Small intestine (tissue), 7 donors: ENCODE data around the gene INAFM1. TPM values are rescaled to one million over a fixed set of nuclear protein-coding genes. Genes with fewer than 3 reads are reported as not detected.

Experiments used
- DNase-seq, 2 donors: peaks; one replicate each; pipeline versions ENCODE4 v3.0.0 to v3.0.0-alpha.2; 2013
- FAIRE-seq: peaks from 2 replicates; lab custom pipeline; 2012; peaks lifted over from hg19 to GRCh38; lab: Jason Lieb, UNC
- H3K27ac ChIP-seq, 3 donors: one replicate each; pipeline ENCODE4 v1.5.1; 2013; ENCODE audit warnings: low read length in 2 of 3, mild to moderate bottlenecking in 2 of 3, control low read depth in 1 of 3, inconsistent platforms in 1 of 3, low read depth in 1 of 3, moderate library complexity in 1 of 3
- H3K27me3 ChIP-seq, 3 donors: one replicate each; pipeline ENCODE4 v1.6.1; 2013; ENCODE audit warnings: low read length in 3 of 3, inconsistent platforms in 1 of 3; ENCODE audit not compliant: control insufficient read depth in 3 of 3, insufficient read depth in 3 of 3
- H3K36me3 ChIP-seq, 3 donors: one replicate each; pipeline ENCODE4 v1.6.1; 2013; ENCODE audit warnings: low read length in 3 of 3, inconsistent platforms in 1 of 3, low read depth in 1 of 3, mild to moderate bottlenecking in 1 of 3, moderate library complexity in 1 of 3; ENCODE audit not compliant: control insufficient read depth in 3 of 3, insufficient read depth in 2 of 3
- H3K4me1 ChIP-seq, 3 donors: one replicate each; pipeline ENCODE4 v1.6.1; 2013; ENCODE audit warnings: low read length in 2 of 3, inconsistent platforms in 1 of 3, low read depth in 1 of 3, mild to moderate bottlenecking in 1 of 3, moderate library complexity in 1 of 3; ENCODE audit not compliant: control insufficient read depth in 3 of 3, insufficient read depth in 2 of 3
- H3K4me3 ChIP-seq, 3 donors: one replicate each; pipeline ENCODE4 v1.5.1; 2013; ENCODE audit warnings: low read length in 3 of 3, control low read depth in 1 of 3, inconsistent platforms in 1 of 3, low read depth in 1 of 3, mild to moderate bottlenecking in 1 of 3, moderate library complexity in 1 of 3
- H3K9me3 ChIP-seq, 2 donors: one replicate each; pipeline ENCODE4 v1.6.1; 2013; ENCODE audit warnings: low read depth in 1 of 2, low read length in 1 of 2; ENCODE audit not compliant: control insufficient read depth in 2 of 2, insufficient read depth in 1 of 2
- WGBS, 3 donors: extraction: QIAGEN DNeasy Blood & Tissue Kit; methylation state at CpG; one replicate each; pipeline ENCODE4 v1.1.7; 2013; 5-methylcytosine and 5-hydroxymethylcytosine counted together
- polyA plus RNA-seq, 4 donors: library from polyadenylated mRNA; stranded (reverse) in 3 of 4; unstranded in 1 of 4; fragments of 200-250 nt in 3 of 4; fragments of 120-200 nt in 1 of 4; gene quantifications; one replicate each; pipeline versions ENCODE4 v1.2.1 to v1.2.3, GENCODE V29; 2013
- donor health status: healthy with polysubstance abuse.
- donor health status: control.
- donor health status: control.
- donor health status: Bipolar disorder and iron deficiency.
- donor health status: healthy.

INAFM1 gene
- polyA plus RNA-seq, 4 donors: 5.8 to 7.3 (median 6.3) TPM

DNA sequence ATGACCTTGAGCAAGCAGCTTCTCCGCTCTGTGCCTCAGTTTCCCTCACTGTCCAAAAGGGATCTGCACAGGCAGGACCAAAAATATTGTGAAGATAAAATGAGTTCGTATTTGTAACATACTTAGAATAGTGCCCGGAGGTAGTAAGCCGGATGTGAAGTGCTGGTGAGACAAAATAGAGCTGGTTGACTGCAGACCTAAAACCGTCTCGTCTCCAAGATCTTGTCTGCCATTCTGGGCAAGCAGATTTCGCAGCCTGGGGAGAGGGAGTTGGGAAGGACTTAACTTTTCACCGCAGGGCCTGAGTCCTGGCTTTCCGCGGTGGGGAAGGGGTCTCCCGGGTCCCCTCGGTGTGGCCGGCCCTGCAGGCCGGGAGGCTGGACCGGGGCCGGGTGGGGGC is 35.5 kb upstream of the INAFM1 start:
- no peak overlapping the region for H3K27ac ChIP-seq
- no peaks in the 10 kb centered on the region for H3K36me3 ChIP-seq
- 12 to 19% (median 15%) methylated on average over 13 to 16 of the region's 16 CpGs for WGBS, 3 donors
- H3K27me3 ChIP-seq: peaks cover 0 to 64% (median 2%) of the 10 kb centered on the region in 3 donors
- H3K9me3 ChIP-seq: no peaks in the 10 kb centered on the region
- H3K4me3 ChIP-seq: peak overlapping the region in 1 of 3 donors; percentile 17
- H3K4me1 ChIP-seq: peaks cover 0 to 23% (median 0%) of the 10 kb centered on the region in 3 donors
- DNase-seq (peak in 1 of 2 donors; percentile 6), FAIRE-seq (no peak)

DNA sequence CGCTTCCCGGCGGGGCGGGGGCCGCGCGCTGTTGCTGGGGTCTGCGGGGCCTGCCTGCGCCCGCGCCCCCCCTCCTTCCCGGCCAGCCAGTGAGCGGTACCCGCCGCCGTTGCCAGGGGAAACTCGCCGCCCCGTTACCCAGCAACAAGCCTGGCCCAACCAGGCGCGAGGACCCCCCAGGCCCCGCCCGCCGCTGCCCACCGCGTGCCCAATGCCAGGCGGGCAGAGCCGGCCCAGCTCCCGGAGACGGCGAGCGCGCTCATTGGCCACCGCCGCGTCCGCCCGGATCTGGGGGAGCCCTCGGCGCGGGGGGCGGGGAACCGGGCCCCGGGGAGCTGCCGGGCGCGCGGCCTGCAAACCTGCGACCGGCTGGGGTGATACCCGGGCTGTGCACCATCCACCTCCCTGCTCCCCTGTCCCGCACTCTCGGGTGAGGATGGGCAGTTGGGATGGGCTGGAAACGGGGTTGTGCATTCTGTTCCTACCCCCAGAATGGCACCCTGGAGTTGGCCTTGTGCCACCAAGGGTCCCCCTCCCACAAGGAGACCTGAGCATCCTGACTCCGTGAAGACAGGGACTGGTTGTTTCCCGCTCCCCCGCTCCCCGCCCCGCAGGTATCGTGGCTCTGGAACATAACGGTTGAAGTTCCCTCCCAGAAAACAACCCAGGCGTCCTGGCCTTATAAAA is 34.9 kb upstream of the INAFM1 start:
- no peaks in the 10 kb centered on the region for H3K9me3 ChIP-seq

DNA sequence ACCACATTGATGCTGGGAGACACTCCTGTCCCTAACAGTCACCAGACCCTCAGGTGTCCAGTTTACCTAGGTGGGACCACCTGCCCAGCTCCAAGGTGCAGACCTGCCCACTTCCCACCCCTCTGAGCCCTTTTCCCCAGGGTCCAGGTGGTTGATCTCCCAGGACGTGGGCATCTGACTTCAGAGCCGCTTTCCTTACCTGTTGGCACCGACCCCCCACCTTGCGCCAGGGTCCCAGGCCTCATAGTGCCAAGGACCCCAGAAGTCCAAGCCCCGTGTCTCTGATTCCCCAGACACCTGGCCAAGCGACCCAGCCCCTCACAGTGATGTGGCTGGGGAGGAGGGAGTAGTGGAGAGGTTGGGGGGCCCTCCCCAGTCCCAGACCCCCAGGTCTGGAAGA is 34.1 kb upstream of the INAFM1 start:
- H3K27ac ChIP-seq: no peak overlapping the region
- H3K9me3 ChIP-seq: no peaks in the 10 kb centered on the region
- 24 to 55% (median 51%) methylated on average over 6 of the region's 6 CpGs for WGBS, 3 donors
- FAIRE-seq: no peak
- no peak overlapping the region for H3K4me3 ChIP-seq
- no peaks in the 10 kb centered on the region for H3K36me3 ChIP-seq
- peaks cover 0 to 23% (median 0%) of the 10 kb centered on the region in 3 donors for H3K4me1 ChIP-seq
- DNase-seq: peak in 1 of 2 donors; percentile 6
- peaks cover 0 to 64% (median 2%) of the 10 kb centered on the region in 3 donors for H3K27me3 ChIP-seq

More for the DNA sequence above, 34.9 kb upstream of the INAFM1 start:
- Histone ChIP-seq H3K4me3 (peak overlapping the region in 1 of 3 donors; percentile 17), H3K27ac (no peak overlapping the region), H3K27me3 (peaks cover 0 to 64% (median 2%) of the 10 kb centered on the region in 3 donors), H3K4me1 (peaks cover 0 to 23% (median 0%) of the 10 kb centered on the region in 3 donors), H3K36me3 (no peaks in the 10 kb centered on the region)
- DNase-seq (peak in 1 of 2 donors; percentile 42), FAIRE-seq (no peak)
- 3 to 5% (median 3%) methylated on average over 39 to 62 of the region's 62 CpGs for WGBS, 3 donors

DNA sequence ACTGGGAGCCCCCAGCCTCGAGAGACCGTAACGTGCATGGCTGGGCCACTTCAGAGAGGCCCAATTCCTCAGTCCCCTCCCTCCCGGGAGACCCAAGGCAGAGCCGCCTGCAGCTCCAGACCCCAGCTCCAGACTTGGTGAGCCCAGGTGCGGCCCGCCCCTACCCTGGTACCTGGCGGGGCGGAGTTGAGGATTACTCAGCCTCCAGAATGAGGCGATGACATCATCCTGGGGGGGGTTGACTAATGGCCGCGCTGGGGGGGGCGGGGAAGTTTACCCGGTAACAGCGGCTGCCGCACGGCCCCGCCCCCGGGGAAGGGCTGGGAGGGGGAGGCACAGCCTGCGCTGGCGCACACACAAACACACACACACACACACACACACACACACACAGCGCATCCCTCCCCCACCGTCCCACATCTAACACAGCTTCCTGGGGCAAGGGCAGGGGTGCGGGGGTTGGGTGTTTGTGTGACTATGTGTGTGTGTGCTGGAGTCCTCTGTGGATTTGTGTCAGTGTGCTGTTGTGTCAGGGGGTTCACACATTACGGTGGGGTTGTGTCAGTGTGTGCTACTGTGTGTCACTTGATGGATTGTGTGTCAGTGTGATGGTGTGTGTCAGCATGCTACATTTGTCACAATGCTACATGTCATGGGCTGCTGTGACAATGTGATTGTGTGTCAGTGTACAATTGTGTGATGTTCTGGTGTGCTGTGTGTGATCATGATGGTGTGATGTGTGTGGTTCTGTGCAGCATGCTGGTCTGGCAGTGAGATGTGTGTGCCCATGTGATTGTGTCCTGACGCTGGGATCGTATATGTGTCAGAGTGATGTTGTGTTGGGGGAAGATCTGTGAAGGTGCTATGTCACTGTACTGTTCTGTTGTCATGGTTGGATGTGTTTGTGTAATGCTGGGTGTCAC is 33.4 kb upstream of the INAFM1 start:
- Histone ChIP-seq H3K4me1 (peaks cover 0 to 23% (median 0%) of the 10 kb centered on the region in 3 donors), H3K4me3 (no peak overlapping the region)

DNA sequence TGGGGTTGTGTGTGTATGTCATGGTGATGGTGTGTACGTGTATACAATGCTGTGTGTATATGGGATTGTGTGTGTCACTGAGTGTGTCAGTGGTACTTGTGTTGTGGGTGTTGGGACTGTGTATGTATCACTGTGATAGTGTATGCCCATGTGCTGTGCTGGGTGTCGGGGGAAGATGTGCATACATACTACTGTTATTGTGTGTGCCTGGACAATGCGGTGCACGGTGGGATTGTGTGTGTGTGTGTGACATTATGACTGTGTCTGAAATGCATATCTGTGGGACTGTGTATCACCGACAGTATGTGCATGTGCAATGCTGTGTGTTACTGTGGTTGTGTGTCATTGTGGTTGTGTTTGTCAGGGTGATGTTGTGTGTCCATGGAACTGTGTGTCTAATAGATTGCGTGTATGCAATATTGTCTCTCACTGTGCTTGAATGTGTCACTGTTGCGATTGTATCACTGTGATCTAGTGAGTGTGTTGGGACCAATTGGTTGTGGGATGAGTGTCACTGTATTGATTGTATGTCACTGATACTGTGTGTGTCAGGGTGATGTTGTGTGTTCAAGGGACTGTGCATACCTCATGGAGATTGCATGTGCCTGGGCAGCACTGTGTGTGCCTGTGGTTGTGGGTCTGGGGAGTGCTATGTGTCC is 32.6 kb upstream of the INAFM1 start:
- FAIRE-seq (no peak), DNase-seq (peak in 1 of 2 donors; percentile 19)
- H3K36me3 ChIP-seq: no peaks in the 10 kb centered on the region
- H3K9me3 ChIP-seq: no peaks in the 10 kb centered on the region
- H3K4me3 ChIP-seq: no peak overlapping the region
- H3K27me3 ChIP-seq: peaks cover 0 to 56% (median 2%) of the 10 kb centered on the region in 3 donors
- H3K4me1 ChIP-seq: peaks cover 0 to 23% (median 0%) of the 10 kb centered on the region in 3 donors
- 69 to 83% (median 74%) methylated on average over 7 of the region's 7 CpGs for WGBS, 3 donors
- no peak overlapping the region for H3K27ac ChIP-seq

More for the DNA sequence above, 33.4 kb upstream of the INAFM1 start:
- no peaks in the 10 kb centered on the region for H3K36me3 ChIP-seq
- H3K27me3 ChIP-seq: peaks cover 0 to 61% (median 2%) of the 10 kb centered on the region in 3 donors
- no peak overlapping the region for H3K27ac ChIP-seq
- no peaks in the 10 kb centered on the region for H3K9me3 ChIP-seq
- WGBS, 3 donors: 4 to 6% (median 4%) methylated on average over 23 to 27 of the region's 27 CpGs
- DNase-seq (peak; percentile 74 to 89), FAIRE-seq (no peak)

DNA sequence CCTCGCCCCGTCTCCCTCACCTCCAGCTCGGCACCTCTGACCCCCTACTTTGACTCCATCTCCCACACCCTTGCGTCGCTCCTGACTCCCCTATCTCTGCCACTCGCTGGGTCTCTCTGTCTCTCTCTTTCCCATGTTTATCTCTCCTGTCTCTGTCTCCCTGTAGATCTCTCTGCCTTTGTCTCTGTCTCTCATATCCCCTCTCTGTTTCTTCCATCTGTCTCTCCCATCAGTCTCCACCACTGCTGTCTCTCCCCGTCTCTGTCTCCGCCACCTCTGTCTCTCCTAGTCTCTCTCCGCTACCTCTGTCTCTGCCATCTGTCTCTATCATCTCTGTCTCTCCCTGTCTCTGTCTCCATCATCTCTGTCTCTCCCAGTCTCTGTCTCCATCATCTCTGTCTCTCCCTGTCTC is 31.3 kb upstream of the INAFM1 start:
- FAIRE-seq (no peak), DNase-seq (peak in 1 of 2 donors; percentile 25)
- Histone ChIP-seq H3K4me1 (peaks cover 0 to 23% (median 0%) of the 10 kb centered on the region in 3 donors), H3K4me3 (peak overlapping the region in 1 of 3 donors; percentile 8), H3K27ac (no peak overlapping the region), H3K36me3 (no peaks in the 10 kb centered on the region), H3K27me3 (peaks cover 0 to 50% (median 2%) of the 10 kb centered on the region in 3 donors), H3K9me3 (no peaks in the 10 kb centered on the region)
- 14 to 45% (median 25%) methylated on average over 4 to 9 of the region's 9 CpGs for WGBS, 3 donors

DNA sequence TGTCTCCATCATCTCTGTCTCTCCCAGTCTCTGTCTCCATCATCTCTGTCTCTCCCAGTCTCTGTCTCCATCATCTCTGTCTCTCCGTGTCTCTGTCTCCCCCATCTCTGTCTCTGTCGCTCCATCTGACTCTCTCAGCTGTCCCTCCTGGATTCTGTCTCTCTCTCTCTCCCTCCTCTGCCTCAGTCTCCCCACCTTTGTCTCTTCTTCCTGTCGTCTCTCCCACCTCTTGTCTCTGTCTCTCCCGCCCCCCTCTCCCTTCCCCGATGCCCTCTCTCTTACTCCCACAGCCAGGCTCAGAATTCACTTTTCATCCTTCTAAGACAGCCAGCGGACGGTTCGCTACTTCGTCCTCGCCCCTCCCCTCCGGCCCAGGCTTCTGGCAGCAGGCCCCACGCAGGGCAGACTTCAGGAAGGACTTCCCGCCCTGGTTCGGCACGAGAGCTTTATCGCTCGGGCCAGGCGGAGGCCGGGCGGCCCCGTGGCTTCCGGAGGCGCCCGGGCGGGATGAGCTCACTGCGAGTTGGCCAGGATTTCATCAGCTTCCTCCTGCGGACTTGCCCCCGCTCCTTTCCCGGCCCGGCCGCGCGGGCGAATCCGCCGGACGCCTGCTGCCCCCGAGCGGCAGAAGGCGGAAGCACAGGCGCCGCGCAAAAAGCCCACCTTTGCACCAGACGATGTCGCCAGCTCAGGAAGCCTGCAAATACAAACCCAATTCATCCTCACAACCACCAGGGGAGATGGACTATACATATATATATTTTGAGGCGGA is 30.7 kb upstream of the INAFM1 start:
- Histone ChIP-seq H3K27ac (peak overlapping the region; percentile 32 to 79 (median 62)), H3K4me1 (peaks cover 0 to 23% (median 0%) of the 10 kb centered on the region in 3 donors)
- 1 to 2% (median 2%) methylated on average over 46 of the region's 46 CpGs for WGBS, 3 donors

More for the DNA sequence above, 30.7 kb upstream of the INAFM1 start:
- Histone ChIP-seq H3K4me3 (peak overlapping the region in 2 of 3 donors; percentile 4 to 9), H3K9me3 (no peaks in the 10 kb centered on the region), H3K36me3 (no peaks in the 10 kb centered on the region), H3K27me3 (peaks cover 0 to 45% (median 2%) of the 10 kb centered on the region in 3 donors)
- DNase-seq (peak; percentile 87 to 96), FAIRE-seq (no peak)
